IMR-90 (cell line): Measurements from ENCODE around the gene IFRD2. TPM values are rescaled to one million over a fixed set of nuclear protein-coding genes. Genes with fewer than 3 reads are reported as not detected.

Experiments used
- polyA plus RNA-seq, 3 experiments: library from polyadenylated mRNA; depleted of rRNA; stranded (reverse); fragments of >200 nt; gene quantifications; 2 replicates each; pipeline ENCODE4 v1.2.3, GENCODE V29; 2012; ENCODE audit warnings: low replicate concordance in 1 of 3
- total RNA-seq: library from RNA; depleted of rRNA; stranded (reverse); fragments of >200 nt; gene quantifications from 2 replicates; pipeline ENCODE4 v1.2.3, GENCODE V29; 2012; rRNA removed

IFRD2 gene
- total and polyA plus RNA-seq, 2 of the 4 experiments (the other 2 are of a cell fraction) = 52.7 to 79.1 TPM

Other genes with a start within 250 kb of the IFRD2 start
- 121 and 122 TPM in 2 replicates for gene RBM5, start 203.5 kb downstream of the IFRD2 start, total RNA-seq
- gene RBM5, start 203.5 kb downstream of the IFRD2 start, polyA plus RNA-seq (2012; rRNA removed) = 143 and 155 TPM in 2 replicates
- 7.3 and 9.2 TPM in 2 replicates for gene SEMA3F, start 137.1 kb downstream of the IFRD2 start, total RNA-seq
- 23.3 and 26.7 TPM in 2 replicates for gene SEMA3F, start 137.1 kb downstream of the IFRD2 start, polyA plus RNA-seq (2012; rRNA removed)
- gene GNAT1, start 100.8 kb downstream of the IFRD2 start, total RNA-seq = not detected in 2 replicates
- 0.04 TPM in 1 of 2 replicates, not detected in the other for gene GNAT1, start 100.8 kb downstream of the IFRD2 start, polyA plus RNA-seq (2012; rRNA removed)
- gene SLC38A3, start 87.2 kb downstream of the IFRD2 start, total RNA-seq = 0.36 TPM in 1 of 2 replicates, not detected in the other
- gene SLC38A3, start 87.2 kb downstream of the IFRD2 start, polyA plus RNA-seq (2012; rRNA removed) = 0.12 and 0.36 TPM in 2 replicates
- 816 and 867 TPM in 2 replicates for gene GNAI2, start 56.2 kb downstream of the IFRD2 start, total RNA-seq
- 1,079 and 1,150 TPM in 2 replicates for gene GNAI2, start 56.2 kb downstream of the IFRD2 start, polyA plus RNA-seq (2012; rRNA removed)
- 3.9 and 4.3 TPM in 2 replicates for gene SEMA3B, start 23.3 kb downstream of the IFRD2 start, total RNA-seq
- gene SEMA3B, start 23.3 kb downstream of the IFRD2 start, polyA plus RNA-seq (2012; rRNA removed) = 29.3 and 34.3 TPM in 2 replicates
- under 0.01 TPM in 2 replicates for gene LSMEM2, start 13.3 kb downstream of the IFRD2 start, total RNA-seq
- gene LSMEM2, start 13.3 kb downstream of the IFRD2 start, polyA plus RNA-seq (2012; rRNA removed) = not detected in 2 replicates
- gene HYAL3, start 7.0 kb upstream of the IFRD2 start, total RNA-seq = 2.2 and 2.7 TPM in 2 replicates
- 5.7 and 7.6 TPM in 2 replicates for gene HYAL3, start 7.0 kb upstream of the IFRD2 start, polyA plus RNA-seq (2012; rRNA removed)
- gene NAA80, start 7.0 kb upstream of the IFRD2 start, total RNA-seq = 3.1 and 5.0 TPM in 2 replicates
- 14.2 and 14.4 TPM in 2 replicates for gene NAA80, start 7.0 kb upstream of the IFRD2 start, polyA plus RNA-seq (2012; rRNA removed)
- under 0.01 and 0.36 TPM in 2 replicates for gene HYAL1, start 11.1 kb upstream of the IFRD2 start, total RNA-seq
- 0.29 and 0.32 TPM in 2 replicates for gene HYAL1, start 11.1 kb upstream of the IFRD2 start, polyA plus RNA-seq (2012; rRNA removed)
- gene HYAL2, start 30.3 kb upstream of the IFRD2 start, total RNA-seq = 53.6 and 56.8 TPM in 2 replicates
- gene HYAL2, start 30.3 kb upstream of the IFRD2 start, polyA plus RNA-seq (2012; rRNA removed) = 104 and 114 TPM in 2 replicates
- 13.4 and 14.2 TPM in 2 replicates for gene TUSC2, start 35.8 kb upstream of the IFRD2 start, total RNA-seq
- gene TUSC2, start 35.8 kb upstream of the IFRD2 start, polyA plus RNA-seq (2012; rRNA removed) = 24.0 and 24.8 TPM in 2 replicates
- 17.4 and 18.3 TPM in 2 replicates for gene RASSF1, start 48.4 kb upstream of the IFRD2 start, total RNA-seq
- gene RASSF1, start 48.4 kb upstream of the IFRD2 start, polyA plus RNA-seq (2012; rRNA removed) = 53.4 and 55.6 TPM in 2 replicates
- 0.83 and 1.1 TPM in 2 replicates for gene ZMYND10, start 53.3 kb upstream of the IFRD2 start, total RNA-seq
- gene ZMYND10, start 53.3 kb upstream of the IFRD2 start, polyA plus RNA-seq (2012; rRNA removed) = 1.1 and 1.4 TPM in 2 replicates
- 27.5 and 38.7 TPM in 2 replicates for gene NPRL2, start 58.3 kb upstream of the IFRD2 start, total RNA-seq
- 38.3 and 38.5 TPM in 2 replicates for gene NPRL2, start 58.3 kb upstream of the IFRD2 start, polyA plus RNA-seq (2012; rRNA removed)
- 26.1 and 29.2 TPM in 2 replicates for gene CYB561D2, start 58.4 kb upstream of the IFRD2 start, total RNA-seq
- 31.7 and 41.5 TPM in 2 replicates for gene CYB561D2, start 58.4 kb upstream of the IFRD2 start, polyA plus RNA-seq (2012; rRNA removed)
- gene TMEM115, start 67.1 kb upstream of the IFRD2 start, total RNA-seq = 35.3 and 35.6 TPM in 2 replicates
- 47.3 and 54.3 TPM in 2 replicates for gene TMEM115, start 67.1 kb upstream of the IFRD2 start, polyA plus RNA-seq (2012; rRNA removed)
- gene CACNA2D2, start 211.2 kb upstream of the IFRD2 start, total RNA-seq = not detected in 2 replicates
- gene CACNA2D2, start 211.2 kb upstream of the IFRD2 start, polyA plus RNA-seq (2012; rRNA removed) = 0.11 and 0.15 TPM in 2 replicates